WERI-Rb-1 (cell line): Measurements from ENCODE around the gene FN3K.

Source experiments
- DNase-seq: peaks from one replicate; pipeline ENCODE4 v3.0.0-alpha.2; 2020
- H3K27ac ChIP-seq: fragments of 250-450 bp; sonication (Bioruptor Pico); 2 replicates; pipeline ENCODE4 v1.5.1; 2020; ENCODE audit warnings: mild to moderate bottlenecking, moderate library complexity
- H3K27me3 ChIP-seq: fragments of 250-450 bp; sonication (Bioruptor Pico); 2 replicates; pipeline ENCODE4 v1.5.1; 2021; ENCODE audit warnings: mild to moderate bottlenecking, low read depth, moderate library complexity; ENCODE audit not compliant: insufficient read depth, severe bottlenecking
- H3K36me3 ChIP-seq: fragments of 250-450 bp; sonication (Bioruptor Pico); 2 replicates; pipeline ENCODE4 v1.5.1; 2020; ENCODE audit warnings: mild to moderate bottlenecking, moderate library complexity
- H3K4me3 ChIP-seq: 2 replicates; pipeline ENCODE4 v1.5.1; 2011; ENCODE audit warnings: low read depth, mild to moderate bottlenecking, control low read depth, low read length
- H3K9me3 ChIP-seq: fragments of 250-450 bp; sonication (Bioruptor Pico); 2 replicates; pipeline ENCODE4 v1.5.1; 2021; ENCODE audit warnings: mild to moderate bottlenecking, moderate library complexity; ENCODE audit not compliant: severe bottlenecking
- CTCF ChIP-seq: IDR thresholded peaks from 2 replicates; pipeline ENCODE4 v1.5.1; 2011; ENCODE audit warnings: low read depth, mild to moderate bottlenecking, control low read depth, inconsistent platforms, low read length

FN3K gene

GRCh38 chr17:82791532-82791931 is 56.1 kb downstream of the FN3K start:
- Histone ChIP-seq H3K4me3 (no peak overlapping the region), H3K9me3 (peaks cover 2% of the 10 kb centered on the region), H3K27ac (no peak overlapping the region), H3K27me3 (no peaks in the 10 kb centered on the region), H3K36me3 (peaks cover 86% of the 10 kb centered on the region)
- DNase-seq: no peak
- no peak for TF ChIP-seq CTCF

GRCh38 chr17:82793974-82794630 is 58.7 kb downstream of the FN3K start:
- H3K27me3 ChIP-seq: no peaks in the 10 kb centered on the region
- no peak for DNase-seq
- no peak for TF ChIP-seq CTCF
- H3K9me3 ChIP-seq: peaks cover 2% of the 10 kb centered on the region
- H3K4me3 ChIP-seq: no peak overlapping the region
- peaks cover 80% of the 10 kb centered on the region for H3K36me3 ChIP-seq
- H3K27ac ChIP-seq: no peak overlapping the region

- peaks cover under 1% of the 10 kb centered on the region for H3K9me3 ChIP-seq
- H3K27ac ChIP-seq: no peak overlapping the region
- no peaks in the 10 kb centered on the region for H3K27me3 ChIP-seq
- H3K36me3 ChIP-seq: peaks cover 77% of the 10 kb centered on the region
- H3K4me3 ChIP-seq: no peak overlapping the region
- no peak for TF ChIP-seq CTCF
- no peak for DNase-seq
Observed at GRCh38 chr17:82794781-82795482, 59.5 kb downstream of the FN3K start.

- TF ChIP-seq CTCF: no peak
- Histone ChIP-seq H3K27ac (no peak overlapping the region), H3K36me3 (peaks cover 77% of the 10 kb centered on the region), H3K4me3 (no peak overlapping the region), H3K27me3 (no peaks in the 10 kb centered on the region), H3K9me3 (peaks cover 2% of the 10 kb centered on the region)
- no peak for DNase-seq
Observed at GRCh38 chr17:82795615-82796014, 60.2 kb downstream of the FN3K start.

- Histone ChIP-seq H3K27me3 (no peaks in the 10 kb centered on the region), H3K27ac (no peak overlapping the region), H3K36me3 (peaks cover 69% of the 10 kb centered on the region), H3K4me3 (no peak overlapping the region), H3K9me3 (peaks cover 3% of the 10 kb centered on the region)
- TF ChIP-seq CTCF: no peak
- DNase-seq: no peak
Observed at GRCh38 chr17:82797061-82797460, 61.6 kb downstream of the FN3K start.
